Measurements from ENCODE around the gene ZNF487.
A peak's percentile ranks its signal among the peaks of the same experiment; 100 is the strongest.

The ZNF487 gene

DNA sequence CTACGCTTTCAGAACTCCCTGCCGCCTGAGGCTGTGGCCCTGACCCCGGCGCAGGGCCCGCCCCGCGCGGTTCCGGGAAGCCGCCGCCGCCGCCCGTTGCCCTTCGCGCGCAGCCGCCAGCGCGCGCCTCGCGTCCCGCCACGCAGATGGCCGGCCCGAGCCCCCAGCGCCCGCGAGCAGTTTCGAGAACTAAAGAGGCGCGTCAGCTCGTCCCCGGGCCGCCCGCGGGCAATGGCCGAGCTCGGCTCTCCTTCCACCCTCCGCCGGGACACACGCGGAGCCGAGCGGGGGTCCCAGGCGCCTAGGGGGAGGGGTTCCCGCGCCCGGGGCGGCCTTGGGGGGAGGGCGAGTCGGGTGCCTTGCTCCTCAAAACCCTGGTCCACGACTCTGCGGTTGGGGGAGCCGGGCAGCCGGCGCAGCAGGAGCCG, 29.7 kb upstream of the ZNF487 start:
- TF ChIP-seq SIN3A (IDR thresholded peaks at IDR 0.05; ENCODE audit: borderline replicate concordance, insufficient read depth, low read length) (no peak), POLR2AphosphoS5 (IDR thresholded peaks at IDR 0.05; ENCODE audit: low read depth, low read length) (no peak), TAF1 (IDR thresholded peaks at IDR 0.05; ENCODE audit: borderline replicate concordance, insufficient read depth, low read length) (no peak), FOXP2 (optimal IDR thresholded peaks at IDR 0.05; ENCODE audit: borderline replicate concordance, extremely low read depth, extremely low read length, insufficient read depth) (no peak)
- TF ChIP-seq, protein P1, sequence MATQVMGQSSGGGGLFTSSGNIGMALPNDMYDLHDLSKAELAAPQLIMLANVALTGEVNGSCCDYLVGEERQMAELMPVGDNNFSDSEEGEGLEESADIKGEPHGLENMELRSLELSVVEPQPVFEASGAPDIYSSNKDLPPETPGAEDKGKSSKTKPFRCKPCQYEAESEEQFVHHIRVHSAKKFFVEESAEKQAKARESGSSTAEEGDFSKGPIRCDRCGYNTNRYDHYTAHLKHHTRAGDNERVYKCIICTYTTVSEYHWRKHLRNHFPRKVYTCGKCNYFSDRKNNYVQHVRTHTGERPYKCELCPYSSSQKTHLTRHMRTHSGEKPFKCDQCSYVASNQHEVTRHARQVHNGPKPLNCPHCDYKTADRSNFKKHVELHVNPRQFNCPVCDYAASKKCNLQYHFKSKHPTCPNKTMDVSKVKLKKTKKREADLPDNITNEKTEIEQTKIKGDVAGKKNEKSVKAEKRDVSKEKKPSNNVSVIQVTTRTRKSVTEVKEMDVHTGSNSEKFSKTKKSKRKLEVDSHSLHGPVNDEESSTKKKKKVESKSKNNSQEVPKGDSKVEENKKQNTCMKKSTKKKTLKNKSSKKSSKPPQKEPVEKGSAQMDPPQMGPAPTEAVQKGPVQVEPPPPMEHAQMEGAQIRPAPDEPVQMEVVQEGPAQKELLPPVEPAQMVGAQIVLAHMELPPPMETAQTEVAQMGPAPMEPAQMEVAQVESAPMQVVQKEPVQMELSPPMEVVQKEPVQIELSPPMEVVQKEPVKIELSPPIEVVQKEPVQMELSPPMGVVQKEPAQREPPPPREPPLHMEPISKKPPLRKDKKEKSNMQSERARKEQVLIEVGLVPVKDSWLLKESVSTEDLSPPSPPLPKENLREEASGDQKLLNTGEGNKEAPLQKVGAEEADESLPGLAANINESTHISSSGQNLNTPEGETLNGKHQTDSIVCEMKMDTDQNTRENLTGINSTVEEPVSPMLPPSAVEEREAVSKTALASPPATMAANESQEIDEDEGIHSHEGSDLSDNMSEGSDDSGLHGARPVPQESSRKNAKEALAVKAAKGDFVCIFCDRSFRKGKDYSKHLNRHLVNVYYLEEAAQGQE (IDR thresholded peaks at IDR 0.05; ENCODE audit: insufficient read depth in 1 of 2, low read depth in 2 of 2, low read length in 2 of 2) = no peak

DNA sequence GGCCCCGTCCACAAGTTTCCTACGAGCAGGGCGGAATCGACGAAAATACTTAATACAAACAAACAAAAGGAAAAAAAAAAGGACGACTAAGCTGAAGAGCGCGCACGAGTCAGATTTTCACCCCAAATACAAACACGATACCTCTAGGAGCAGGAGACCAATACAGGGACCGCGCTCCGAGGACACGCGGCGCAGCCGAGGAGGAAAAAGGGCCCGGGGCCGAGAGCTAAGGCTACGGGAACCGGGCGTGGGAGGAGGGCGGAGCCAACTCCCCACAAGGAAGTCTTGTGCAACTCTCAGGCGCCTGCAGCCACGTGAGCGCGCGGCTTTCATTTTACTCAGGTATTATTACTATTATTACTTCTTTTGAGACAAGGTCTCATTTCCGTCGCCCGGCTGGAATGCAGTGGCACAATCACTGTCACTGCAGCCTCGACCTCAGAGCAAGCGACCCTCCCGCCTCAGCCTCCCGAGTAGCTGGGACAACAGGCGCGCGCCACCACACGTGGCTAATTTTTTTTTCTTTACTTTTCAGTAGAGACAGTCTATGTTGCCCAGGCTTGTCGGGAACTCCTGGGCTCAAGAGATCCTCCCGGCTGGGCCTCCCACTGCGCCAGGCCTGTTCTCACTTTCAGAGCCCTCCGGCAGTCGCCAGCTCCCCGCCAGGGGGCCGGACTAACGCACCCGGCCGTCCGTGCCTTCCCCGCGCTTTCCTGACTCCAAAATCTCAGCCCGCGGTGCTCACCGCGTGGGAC, 29.2 kb upstream of the ZNF487 start:
- TF ChIP-seq SIN3A (IDR thresholded peaks at IDR 0.05; ENCODE audit: borderline replicate concordance, insufficient read depth, low read length) = peak; percentile 91
- TF ChIP-seq FOXP2 (optimal IDR thresholded peaks at IDR 0.05; ENCODE audit: borderline replicate concordance, extremely low read depth, extremely low read length, insufficient read depth) = no peak
- TF ChIP-seq POLR2AphosphoS5 (IDR thresholded peaks at IDR 0.05; ENCODE audit: low read depth, low read length) = peak; percentile 94
- TF ChIP-seq TAF1 (IDR thresholded peaks at IDR 0.05; ENCODE audit: borderline replicate concordance, insufficient read depth, low read length) = peak; percentile 64; the same call in 1 of the 2 replicates
- TF ChIP-seq, protein P1 (IDR thresholded peaks at IDR 0.05; ENCODE audit: insufficient read depth in 1 of 2, low read depth in 2 of 2, low read length in 2 of 2) = peak in 1 of 2 experiments; percentile 5; a peak in 1 of 4 replicates

DNA sequence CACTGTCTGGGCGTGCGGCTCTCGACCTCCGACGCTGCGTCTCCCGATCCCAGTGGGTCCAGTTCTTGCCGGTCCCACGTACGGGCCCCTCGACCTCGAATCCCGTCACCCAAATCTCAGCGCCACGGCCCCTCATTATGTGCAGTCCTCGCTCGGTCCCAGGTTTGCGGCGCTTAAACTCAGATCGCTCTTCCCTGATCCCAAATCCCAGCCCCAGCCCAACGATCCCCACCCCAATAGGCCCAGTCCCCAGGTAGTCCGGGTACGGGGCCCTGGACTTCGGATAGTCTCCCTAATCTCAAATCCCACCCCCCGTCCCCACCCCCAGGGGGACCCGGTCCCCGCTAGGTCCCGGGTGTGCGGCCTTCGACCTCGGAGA, 28.6 kb upstream of the ZNF487 start:
- TF ChIP-seq TAF1 (IDR thresholded peaks at IDR 0.05; ENCODE audit: borderline replicate concordance, insufficient read depth, low read length) (no peak), FOXP2 (optimal IDR thresholded peaks at IDR 0.05; ENCODE audit: borderline replicate concordance, extremely low read depth, extremely low read length, insufficient read depth) (no peak)

DNA sequence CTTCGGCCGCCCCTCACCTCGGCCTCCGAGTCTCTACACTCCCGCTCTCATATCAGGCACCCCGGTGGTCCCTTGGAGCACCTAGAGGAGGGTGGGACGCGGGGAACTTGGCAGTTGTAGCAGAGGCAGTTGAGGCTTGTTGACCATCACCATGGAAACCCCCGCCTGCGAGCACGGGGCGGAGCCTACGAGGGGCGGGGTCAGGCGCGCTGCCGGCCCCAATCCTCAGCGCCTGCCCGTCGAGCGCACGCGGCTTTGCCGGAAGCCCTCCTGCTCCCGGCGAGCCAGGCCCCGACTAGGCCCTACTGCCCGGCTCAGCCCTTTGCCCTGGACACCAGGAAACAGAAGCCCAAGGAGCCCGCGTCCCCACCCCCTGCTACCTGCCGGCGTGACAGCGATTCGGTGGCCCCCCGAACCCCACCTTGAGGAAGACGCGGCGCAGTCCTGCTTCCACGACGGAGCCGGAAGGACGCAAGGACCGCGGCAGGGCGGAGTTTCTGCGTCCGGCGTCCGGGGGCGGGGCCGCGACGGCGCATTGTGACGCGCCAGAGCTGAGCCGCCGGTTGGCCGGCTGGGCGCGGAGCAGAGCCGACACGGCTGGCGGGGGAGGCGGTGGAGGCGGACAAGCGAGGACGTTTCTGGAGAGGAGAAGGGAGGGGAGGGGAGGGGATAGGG, 28.1 kb upstream of the ZNF487 start, which contains the start of gene HNRNPF:
TSS of gene HNRNPF (minus strand) at position 477 of the 675 bp plus-strand sequence. CDS start 21,302 bp downstream, outside the sequence.
- TF ChIP-seq POLR2AphosphoS5 (IDR thresholded peaks at IDR 0.05; ENCODE audit: low read depth, low read length) (peak; percentile 75), TAF1 (IDR thresholded peaks at IDR 0.05; ENCODE audit: borderline replicate concordance, insufficient read depth, low read length) (no peak), SIN3A (IDR thresholded peaks at IDR 0.05; ENCODE audit: borderline replicate concordance, insufficient read depth, low read length) (peak; percentile 39; the same call in 1 of the 2 replicates), FOXP2 (optimal IDR thresholded peaks at IDR 0.05; ENCODE audit: borderline replicate concordance, extremely low read depth, extremely low read length, insufficient read depth) (peak; percentile 70)
- TF ChIP-seq, protein P1 (IDR thresholded peaks at IDR 0.05; ENCODE audit: insufficient read depth in 1 of 2, low read depth in 2 of 2, low read length in 2 of 2) = no peak

DNA sequence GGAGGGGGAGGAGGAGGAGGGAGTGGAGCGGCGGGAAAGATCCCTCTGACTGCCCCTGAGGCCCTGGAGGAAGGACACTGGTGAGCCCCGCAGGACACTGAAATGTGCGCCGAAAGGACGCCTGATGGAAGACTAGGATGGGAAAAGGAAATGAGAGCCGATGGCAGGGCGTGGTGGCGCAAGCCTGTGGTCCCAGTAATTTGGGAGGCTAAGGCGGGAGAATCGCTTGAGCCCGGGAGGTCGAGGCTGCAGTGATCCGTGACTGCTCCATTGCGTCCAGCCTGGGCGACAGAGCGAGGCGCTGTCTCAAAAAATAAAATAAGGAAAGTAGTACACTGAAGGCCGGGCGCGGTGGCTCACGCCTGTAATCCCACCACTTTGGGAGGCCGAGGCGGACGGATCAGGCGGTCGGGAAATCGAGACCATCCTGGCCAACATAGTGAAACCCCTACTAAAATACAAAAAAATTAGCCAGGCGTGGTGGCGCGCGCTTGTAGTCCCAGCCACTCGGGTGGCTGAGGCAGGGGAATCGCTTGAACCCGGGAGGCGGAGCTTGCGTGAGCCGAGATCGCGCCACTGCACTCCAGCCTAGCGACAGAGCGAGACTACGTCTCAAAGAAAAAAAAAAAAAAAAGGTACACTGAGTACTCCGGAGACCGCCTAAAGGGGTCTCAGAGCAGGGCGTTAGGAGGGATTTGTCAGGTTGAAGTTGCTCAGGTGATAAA, 27.4 kb upstream of the ZNF487 start:
- TF ChIP-seq SIN3A (IDR thresholded peaks at IDR 0.05; ENCODE audit: borderline replicate concordance, insufficient read depth, low read length) (no peak), TAF1 (IDR thresholded peaks at IDR 0.05; ENCODE audit: borderline replicate concordance, insufficient read depth, low read length) (no peak), FOXP2 (optimal IDR thresholded peaks at IDR 0.05; ENCODE audit: borderline replicate concordance, extremely low read depth, extremely low read length, insufficient read depth) (no peak), POLR2AphosphoS5 (IDR thresholded peaks at IDR 0.05; ENCODE audit: low read depth, low read length) (no peak)
- TF ChIP-seq, protein P1 (IDR thresholded peaks at IDR 0.05; ENCODE audit: insufficient read depth in 1 of 2, low read depth in 2 of 2, low read length in 2 of 2) = no peak

Measured in PFSK-1 (cell line).